Right atrium auricular region (tissue), 2 donors: ENCODE data around the gene ZSCAN29. TPM values are rescaled to one million over a fixed set of nuclear protein-coding genes. Genes with fewer than 3 reads are reported as not detected.
A peak's percentile ranks its signal among the peaks of the same experiment; 100 is the strongest.

ENCODE experiments used
- DNase-seq: peaks from one replicate; pipeline ENCODE4 v3.0.0-alpha.2; 2019; ENCODE audit warnings: low spot score
- H3K27ac ChIP-seq, 2 donors: fragments of 200-600 bp; sonication (generic); 1 replicate in 1 of 2; 2 replicates in 1 of 2; pipeline ENCODE4 v1.5.1; 2016 to 2019
- H3K27me3 ChIP-seq, 2 donors: fragments of 200-600 bp; sonication (generic); one replicate each; pipeline versions ENCODE4 v1.5.1 to v1.6.0; 2017 to 2019
- H3K36me3 ChIP-seq: fragments of 200-600 bp; sonication (generic); one replicate; pipeline ENCODE4 v1.5.1; 2016
- H3K4me1 ChIP-seq, 2 donors: fragments of 200-600 bp; sonication (generic); one replicate each; pipeline versions ENCODE4 v1.5.1 to v1.6.0; 2017 to 2019
- H3K4me3 ChIP-seq, 2 donors: fragments of 200-600 bp; sonication (generic); 1 replicate in 1 of 2; 2 replicates in 1 of 2; pipeline ENCODE4 v1.5.1; 2017 to 2019; ENCODE audit warnings: mild to moderate bottlenecking in 1 of 2, moderate library complexity in 1 of 2
- H3K9me3 ChIP-seq, 2 donors: fragments of 200-600 bp; sonication (generic); one replicate each; pipeline ENCODE4 v1.5.1; 2019
- CTCF ChIP-seq, 2 donors: fragments of 200-600 bp; sonication (generic); IDR thresholded peaks; one replicate each; pipeline ENCODE4 v1.5.1; 2019; ENCODE audit warnings: antibody characterized with exemption in 2 of 2
- total RNA-seq, 2 donors: library from RNA; depleted of rRNA; stranded (reverse); fragments of >200 nt; gene quantifications; one replicate each; pipeline ENCODE4 v1.1.0, GENCODE V29; 2016

ZSCAN29 gene
- total RNA-seq, 2 donors from 2014 or later, result 6.4 to 10.1 TPM

GRCh38 chr15:43390723-43391122, 19.9 kb upstream of the ZSCAN29 start:
- H3K9me3 ChIP-seq, result no peaks in the 10 kb centered on the region
- H3K4me1 ChIP-seq, result no peaks in the 10 kb centered on the region
- peaks cover 46% of the 10 kb centered on the region for H3K36me3 ChIP-seq
- TF ChIP-seq CTCF (IDR thresholded peaks at IDR 0.05), result no peak
- H3K4me3 ChIP-seq, result no peak overlapping the region
- DNase-seq, result no peak
- H3K27me3 ChIP-seq, result no peaks in the 10 kb centered on the region
- H3K27ac ChIP-seq, result no peak overlapping the region

GRCh38 chr15:43383070-43383469, 12.2 kb upstream of the ZSCAN29 start:
- DNase-seq, result no peak
- H3K4me3 ChIP-seq, result no peak overlapping the region
- H3K27me3 ChIP-seq, result no peaks in the 10 kb centered on the region
- H3K27ac ChIP-seq, result no peak overlapping the region
- H3K9me3 ChIP-seq, result no peaks in the 10 kb centered on the region
- no peak for TF ChIP-seq CTCF (IDR thresholded peaks at IDR 0.05)
- no peaks in the 10 kb centered on the region for H3K4me1 ChIP-seq
- peaks cover 48% of the 10 kb centered on the region for H3K36me3 ChIP-seq

- no peak for TF ChIP-seq CTCF (IDR thresholded peaks at IDR 0.05)
- DNase-seq, result no peak
- no peaks in the 10 kb centered on the region for H3K4me1 ChIP-seq
- H3K27ac ChIP-seq, result no peak overlapping the region
- H3K36me3 ChIP-seq, result peaks cover 40% of the 10 kb centered on the region
- no peak overlapping the region for H3K4me3 ChIP-seq
- H3K27me3 ChIP-seq, result no peaks in the 10 kb centered on the region
- H3K9me3 ChIP-seq, result no peaks in the 10 kb centered on the region
Measured at GRCh38 chr15:43382310-43382709, 11.5 kb upstream of the ZSCAN29 start.

- Histone ChIP-seq H3K4me3 (no peak overlapping the region), H3K27ac (no peak overlapping the region), H3K27me3 (no peaks in the 10 kb centered on the region), H3K36me3 (peaks cover 18% of the 10 kb centered on the region), H3K4me1 (no peaks in the 10 kb centered on the region), H3K9me3 (no peaks in the 10 kb centered on the region)
- no peak for DNase-seq
- no peak for TF ChIP-seq CTCF (IDR thresholded peaks at IDR 0.05)
Measured at GRCh38 chr15:43378601-43379000, 7.8 kb upstream of the ZSCAN29 start.

GRCh38 chr15:43376017-43376705, 5.3 kb upstream of the ZSCAN29 start:
- Histone ChIP-seq H3K27me3 (no peaks in the 10 kb centered on the region), H3K36me3 (peaks cover 11% of the 10 kb centered on the region), H3K4me1 (peaks cover 0 to 13% of the 10 kb centered on the region in 2 donors), H3K9me3 (no peaks in the 10 kb centered on the region), H3K4me3 (no peak overlapping the region), H3K27ac (no peak overlapping the region)
- peak; percentile 37 to 65 for TF ChIP-seq CTCF (IDR thresholded peaks at IDR 0.05)
- DNase-seq, result no peak
